ENCODE results near the gene TPTE2.
"Not testable (repeated sequence)": the region's sequence is repeated elsewhere in the genome, so short reads cannot be mapped to it uniquely, and the experiment has no call there.

Gene TPTE2

DNA sequence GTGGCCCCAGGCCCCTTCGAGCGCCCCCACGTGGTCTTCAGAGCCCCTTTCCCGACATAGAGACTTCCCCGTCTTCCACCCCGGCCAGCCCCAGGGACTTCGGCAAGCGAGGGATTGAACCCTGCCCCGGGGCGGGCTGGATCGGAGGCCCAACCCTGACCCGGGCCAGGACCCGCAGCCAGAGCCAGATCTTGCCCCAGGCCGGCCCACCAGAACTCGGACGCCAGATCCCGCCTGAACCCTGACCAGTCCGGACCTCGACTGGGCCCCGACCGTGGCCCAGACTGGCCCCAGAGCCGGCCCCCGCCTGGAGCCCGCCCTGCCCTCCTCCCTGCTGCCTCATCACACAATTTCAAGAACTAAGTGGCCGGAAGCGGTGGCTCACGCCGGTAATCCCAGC lies 253 bp upstream of the TPTE2 start:
- no peak for TF ChIP-seq OSR1 (CRISPR knock-in tag; IDR thresholded peaks at IDR 0.05)
- TF ChIP-seq, protein P1, sequence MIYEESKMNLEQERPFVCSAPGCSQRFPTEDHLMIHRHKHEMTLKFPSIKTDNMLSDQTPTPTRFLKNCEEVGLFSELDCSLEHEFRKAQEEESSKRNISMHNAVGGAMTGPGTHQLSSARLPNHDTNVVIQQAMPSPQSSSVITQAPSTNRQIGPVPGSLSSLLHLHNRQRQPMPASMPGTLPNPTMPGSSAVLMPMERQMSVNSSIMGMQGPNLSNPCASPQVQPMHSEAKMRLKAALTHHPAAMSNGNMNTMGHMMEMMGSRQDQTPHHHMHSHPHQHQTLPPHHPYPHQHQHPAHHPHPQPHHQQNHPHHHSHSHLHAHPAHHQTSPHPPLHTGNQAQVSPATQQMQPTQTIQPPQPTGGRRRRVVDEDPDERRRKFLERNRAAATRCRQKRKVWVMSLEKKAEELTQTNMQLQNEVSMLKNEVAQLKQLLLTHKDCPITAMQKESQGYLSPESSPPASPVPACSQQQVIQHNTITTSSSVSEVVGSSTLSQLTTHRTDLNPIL (CRISPR knock-in tag; IDR thresholded peaks at IDR 0.05; ENCODE audit: low read depth) = no peak
- TF ChIP-seq, protein P2, sequence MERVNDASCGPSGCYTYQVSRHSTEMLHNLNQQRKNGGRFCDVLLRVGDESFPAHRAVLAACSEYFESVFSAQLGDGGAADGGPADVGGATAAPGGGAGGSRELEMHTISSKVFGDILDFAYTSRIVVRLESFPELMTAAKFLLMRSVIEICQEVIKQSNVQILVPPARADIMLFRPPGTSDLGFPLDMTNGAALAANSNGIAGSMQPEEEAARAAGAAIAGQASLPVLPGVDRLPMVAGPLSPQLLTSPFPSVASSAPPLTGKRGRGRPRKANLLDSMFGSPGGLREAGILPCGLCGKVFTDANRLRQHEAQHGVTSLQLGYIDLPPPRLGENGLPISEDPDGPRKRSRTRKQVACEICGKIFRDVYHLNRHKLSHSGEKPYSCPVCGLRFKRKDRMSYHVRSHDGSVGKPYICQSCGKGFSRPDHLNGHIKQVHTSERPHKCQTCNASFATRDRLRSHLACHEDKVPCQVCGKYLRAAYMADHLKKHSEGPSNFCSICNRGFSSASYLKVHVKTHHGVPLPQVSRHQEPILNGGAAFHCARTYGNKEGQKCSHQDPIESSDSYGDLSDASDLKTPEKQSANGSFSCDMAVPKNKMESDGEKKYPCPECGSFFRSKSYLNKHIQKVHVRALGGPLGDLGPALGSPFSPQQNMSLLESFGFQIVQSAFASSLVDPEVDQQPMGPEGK (CRISPR knock-in tag; IDR thresholded peaks at IDR 0.05; ENCODE audit: borderline replicate concordance) = no peak
- TF ChIP-seq TCF4 (CRISPR knock-in tag; IDR thresholded peaks at IDR 0.05; ENCODE audit: borderline replicate concordance) = no peak
- TF ChIP-seq GLIS3 (CRISPR knock-in tag; IDR thresholded peaks at IDR 0.05) = no peak
- no peak for TF ChIP-seq ZNF8 (CRISPR knock-in tag; IDR thresholded peaks at IDR 0.05)
- no peak for TF ChIP-seq BACH2 (CRISPR knock-in tag; IDR thresholded peaks at IDR 0.05; ENCODE audit: borderline replicate concordance)
- TF ChIP-seq ZFP30 (CRISPR knock-in tag; IDR thresholded peaks at IDR 0.05) = no peak
- no peak for TF ChIP-seq ARNTL (CRISPR knock-in tag; IDR thresholded peaks at IDR 0.05; ENCODE audit: borderline replicate concordance, low read depth)
- TF ChIP-seq TOX (CRISPR knock-in tag; IDR thresholded peaks at IDR 0.05; ENCODE audit: borderline replicate concordance) = no peak
- no peak for TF ChIP-seq ISL1 (CRISPR knock-in tag; IDR thresholded peaks at IDR 0.05)
- no peak for TF ChIP-seq PPARA (CRISPR knock-in tag; IDR thresholded peaks at IDR 0.05; ENCODE audit: borderline replicate concordance)
- no peak for TF ChIP-seq ZFP3 (CRISPR knock-in tag; IDR thresholded peaks at IDR 0.05)
- TF ChIP-seq ZNF70 (CRISPR knock-in tag; IDR thresholded peaks at IDR 0.05) = no peak
- ATAC-seq = no peak

DNA sequence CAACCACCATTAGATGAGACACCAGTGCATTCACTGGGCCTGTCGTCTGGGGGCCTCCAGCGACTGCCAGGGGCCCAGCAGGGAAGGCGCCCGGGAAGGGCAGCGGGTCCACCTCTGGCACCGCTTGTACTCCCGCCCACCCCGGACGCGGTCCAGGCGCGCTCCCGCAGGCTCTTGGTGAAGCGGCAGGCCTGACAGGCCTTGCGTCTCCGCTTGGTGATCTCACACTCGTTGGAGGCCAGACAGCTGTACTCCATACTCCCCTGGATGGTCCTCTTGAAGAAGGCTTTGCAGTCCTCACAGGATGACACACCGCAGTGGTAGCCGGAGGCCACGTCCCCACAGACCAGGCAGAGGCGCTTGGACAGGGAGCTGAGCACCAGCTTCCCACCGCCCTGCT lies 660 bp downstream of the TPTE2 start:
- ATAC-seq = not testable (repeated sequence)

DNA sequence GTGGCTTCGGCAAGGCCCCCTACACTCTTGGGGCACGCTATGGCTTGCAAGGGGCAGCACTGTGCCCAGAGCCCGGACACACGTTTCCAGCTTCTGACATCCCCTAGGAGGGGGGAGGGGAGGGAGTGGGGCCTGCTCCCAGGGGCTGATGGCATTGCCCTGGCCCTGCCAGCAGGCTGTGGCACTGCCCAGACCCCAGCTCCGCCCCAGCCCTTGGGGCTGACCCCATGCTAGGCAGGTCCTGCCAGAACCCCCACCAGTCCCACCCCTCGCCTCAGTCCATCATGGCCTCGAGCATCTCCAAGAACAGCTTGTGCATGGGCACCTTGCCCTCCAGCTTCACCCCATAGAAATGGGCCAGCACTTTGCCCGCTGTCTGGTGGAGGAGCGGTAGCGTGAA lies 1.6 kb downstream of the TPTE2 start:
- ATAC-seq = not testable (repeated sequence)

DNA sequence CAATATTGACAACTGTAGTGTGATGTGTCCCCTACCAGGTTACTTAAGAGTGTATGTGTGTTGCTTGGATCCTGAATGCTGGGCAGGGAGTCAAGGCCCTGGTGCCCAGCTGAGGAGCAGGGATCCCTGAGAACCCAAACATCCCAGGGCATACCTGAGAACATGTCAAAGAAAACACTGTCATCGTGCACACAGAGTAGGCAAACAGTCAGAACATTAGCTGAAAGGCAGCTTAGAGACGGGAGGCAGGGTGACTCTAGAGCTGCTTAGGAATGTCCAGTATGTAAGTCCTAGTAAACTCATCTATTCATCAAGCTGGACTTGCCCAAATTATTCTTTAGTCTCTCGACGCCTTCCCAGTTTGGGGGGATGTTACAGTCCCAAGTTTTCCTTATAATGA lies 4.0 kb downstream of the TPTE2 start:
- not testable (repeated sequence) for ATAC-seq

DNA sequence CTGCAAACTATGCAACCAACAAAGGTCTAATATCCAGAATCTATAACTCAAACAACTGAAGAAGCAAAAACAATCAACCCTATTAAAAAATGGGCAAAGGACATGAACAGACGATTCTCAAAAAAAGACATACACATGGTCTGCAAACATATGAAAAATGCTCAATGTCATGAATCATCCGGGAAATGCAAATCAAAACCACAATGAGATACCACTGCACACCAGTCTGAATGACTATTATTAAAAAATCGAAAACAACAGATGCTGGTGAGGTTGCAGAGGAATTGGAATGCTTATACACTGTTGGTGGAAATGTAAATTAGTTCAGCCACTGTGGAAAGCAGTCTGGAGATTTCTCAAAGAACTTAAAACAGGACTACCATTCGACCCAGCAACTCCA lies 12.1 kb downstream of the TPTE2 start:
- not testable (repeated sequence) for ATAC-seq

DNA sequence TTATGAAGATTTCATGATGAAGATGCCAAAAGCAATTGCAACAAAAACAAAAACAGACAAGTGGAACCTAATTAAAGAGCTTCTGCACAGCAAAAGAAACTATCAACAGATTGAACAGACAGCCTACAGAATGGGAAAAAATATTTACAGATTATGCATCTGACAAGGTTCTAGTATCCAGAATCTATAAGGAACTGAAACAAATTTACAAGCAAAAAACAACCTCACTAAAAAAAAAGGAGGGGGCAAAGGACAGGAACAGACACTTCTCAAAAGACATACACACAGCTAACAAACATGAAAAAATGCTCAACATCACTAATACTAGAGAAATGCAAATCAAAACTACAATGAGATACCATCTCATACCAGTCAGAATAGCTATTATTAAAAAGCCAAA lies 35.7 kb downstream of the TPTE2 start:
- not testable (repeated sequence) for ATAC-seq

DNA sequence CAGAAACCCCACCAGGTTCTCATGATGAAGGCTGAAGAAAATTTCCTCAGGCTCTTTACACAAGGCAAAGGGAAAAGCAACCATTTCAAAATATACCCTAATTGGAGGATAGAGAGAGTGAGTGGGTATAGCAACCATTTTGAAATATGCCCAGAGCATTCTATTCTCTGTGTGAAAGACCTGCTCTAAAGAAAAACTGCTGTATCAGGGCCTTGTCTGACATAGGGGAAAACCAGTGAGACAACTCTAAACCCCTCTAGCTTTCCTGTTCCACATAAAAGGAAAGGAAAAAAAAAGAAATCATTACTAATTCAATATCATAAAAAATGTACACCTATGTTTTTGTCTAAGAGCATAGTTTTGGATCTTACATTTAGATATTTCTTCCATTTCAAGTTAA lies 42.3 kb downstream of the TPTE2 start:
- no peak for ATAC-seq
- no peak for TF ChIP-seq PPARA (CRISPR knock-in tag; IDR thresholded peaks at IDR 0.05; ENCODE audit: borderline replicate concordance)
- TF ChIP-seq RARB (CRISPR knock-in tag; IDR thresholded peaks at IDR 0.05) = no peak
- no peak for TF ChIP-seq ZNF565 (CRISPR knock-in tag; conservative IDR thresholded peaks at IDR 0.05; ENCODE audit: low read depth)
- TF ChIP-seq GLIS3 (CRISPR knock-in tag; IDR thresholded peaks at IDR 0.05) = no peak
- no peak for TF ChIP-seq BACH2 (CRISPR knock-in tag; IDR thresholded peaks at IDR 0.05; ENCODE audit: borderline replicate concordance)
- no peak for TF ChIP-seq ZC3H10 (CRISPR knock-in tag; IDR thresholded peaks at IDR 0.05)
- no peak for TF ChIP-seq SNAI2 (CRISPR knock-in tag; IDR thresholded peaks at IDR 0.05)
- TF ChIP-seq, protein P3, sequence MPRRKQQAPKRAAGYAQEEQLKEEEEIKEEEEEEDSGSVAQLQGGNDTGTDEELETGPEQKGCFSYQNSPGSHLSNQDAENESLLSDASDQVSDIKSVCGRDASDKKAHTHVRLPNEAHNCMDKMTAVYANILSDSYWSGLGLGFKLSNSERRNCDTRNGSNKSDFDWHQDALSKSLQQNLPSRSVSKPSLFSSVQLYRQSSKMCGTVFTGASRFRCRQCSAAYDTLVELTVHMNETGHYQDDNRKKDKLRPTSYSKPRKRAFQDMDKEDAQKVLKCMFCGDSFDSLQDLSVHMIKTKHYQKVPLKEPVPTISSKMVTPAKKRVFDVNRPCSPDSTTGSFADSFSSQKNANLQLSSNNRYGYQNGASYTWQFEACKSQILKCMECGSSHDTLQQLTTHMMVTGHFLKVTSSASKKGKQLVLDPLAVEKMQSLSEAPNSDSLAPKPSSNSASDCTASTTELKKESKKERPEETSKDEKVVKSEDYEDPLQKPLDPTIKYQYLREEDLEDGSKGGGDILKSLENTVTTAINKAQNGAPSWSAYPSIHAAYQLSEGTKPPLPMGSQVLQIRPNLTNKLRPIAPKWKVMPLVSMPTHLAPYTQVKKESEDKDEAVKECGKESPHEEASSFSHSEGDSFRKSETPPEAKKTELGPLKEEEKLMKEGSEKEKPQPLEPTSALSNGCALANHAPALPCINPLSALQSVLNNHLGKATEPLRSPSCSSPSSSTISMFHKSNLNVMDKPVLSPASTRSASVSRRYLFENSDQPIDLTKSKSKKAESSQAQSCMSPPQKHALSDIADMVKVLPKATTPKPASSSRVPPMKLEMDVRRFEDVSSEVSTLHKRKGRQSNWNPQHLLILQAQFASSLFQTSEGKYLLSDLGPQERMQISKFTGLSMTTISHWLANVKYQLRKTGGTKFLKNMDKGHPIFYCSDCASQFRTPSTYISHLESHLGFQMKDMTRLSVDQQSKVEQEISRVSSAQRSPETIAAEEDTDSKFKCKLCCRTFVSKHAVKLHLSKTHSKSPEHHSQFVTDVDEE (CRISPR knock-in tag; IDR thresholded peaks at IDR 0.05) = no peak
- TF ChIP-seq, protein P1 (CRISPR knock-in tag; IDR thresholded peaks at IDR 0.05; ENCODE audit: low read depth) = no peak
- TF ChIP-seq ZNF70 (CRISPR knock-in tag; IDR thresholded peaks at IDR 0.05) = no peak
- TF ChIP-seq OSR1 (CRISPR knock-in tag; IDR thresholded peaks at IDR 0.05) = no peak
- TF ChIP-seq, protein P2 (CRISPR knock-in tag; IDR thresholded peaks at IDR 0.05; ENCODE audit: borderline replicate concordance) = no peak
- no peak for TF ChIP-seq ZNF8 (CRISPR knock-in tag; IDR thresholded peaks at IDR 0.05)

DNA sequence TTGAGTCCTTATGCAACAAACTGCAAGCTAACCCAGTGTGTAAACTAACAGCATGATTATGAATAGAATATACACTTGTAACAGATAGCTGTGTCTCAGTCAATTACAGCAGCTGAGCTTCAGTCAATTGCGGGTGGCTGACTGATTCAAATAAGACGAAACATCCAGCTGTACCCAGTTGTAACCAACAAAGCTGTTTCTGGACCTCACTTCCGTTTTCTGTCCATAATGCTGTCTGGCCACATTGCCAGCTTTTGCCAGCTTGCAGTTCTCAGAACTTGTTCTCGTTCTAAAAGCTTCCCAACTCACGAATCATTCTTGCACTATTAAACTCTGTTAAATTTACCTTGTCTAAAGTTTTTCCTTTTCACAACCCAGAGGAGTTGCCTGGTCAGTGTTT lies 53.7 kb downstream of the TPTE2 start:
- ATAC-seq = not testable (repeated sequence)

DNA sequence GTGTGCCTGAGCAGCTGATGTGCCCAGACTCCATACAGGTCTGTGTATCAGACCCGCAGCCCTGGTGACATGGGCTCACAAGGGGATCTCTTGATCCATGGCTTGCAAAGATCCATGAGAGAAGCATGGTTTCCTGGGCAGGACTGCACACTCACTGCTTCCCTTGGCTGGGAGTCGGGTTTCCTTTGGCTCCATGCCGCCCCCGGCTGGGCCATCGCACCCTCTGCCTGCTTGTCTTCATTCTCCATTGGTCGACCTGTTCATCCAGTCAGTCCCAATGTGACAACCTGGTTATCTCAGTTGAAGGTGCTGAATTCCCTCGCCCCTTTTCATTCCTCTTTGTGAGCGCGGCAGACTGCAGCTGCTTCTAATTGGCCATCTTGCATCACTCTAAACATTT lies 101.2 kb downstream of the TPTE2 start:
- ATAC-seq = not testable (repeated sequence)

All from SK-N-SH treated with all-trans-retinoic acid at 6 μM for 48 hours (cell line).